Fibroblast of mammary gland (primary cell): ENCODE data around the gene ATP5PO.

ENCODE experiments used
- DNase-seq: peaks from one replicate; pipeline ENCODE4 v3.0.0-alpha.2; 2010; ENCODE audit warnings: low read depth
- H3K4me3 ChIP-seq: 2 replicates; pipeline ENCODE4 v1.5.1; 2011; ENCODE audit warnings: low read depth, mild to moderate bottlenecking, low read length, moderate library complexity; ENCODE audit not compliant: control insufficient read depth
- CTCF ChIP-seq: conservative IDR thresholded peaks from 2 replicates; pipeline ENCODE4 v1.5.1; 2011; ENCODE audit warnings: low read depth, low read length, inconsistent platforms; ENCODE audit not compliant: control insufficient read depth, insufficient read depth

ATP5PO gene

DNA sequence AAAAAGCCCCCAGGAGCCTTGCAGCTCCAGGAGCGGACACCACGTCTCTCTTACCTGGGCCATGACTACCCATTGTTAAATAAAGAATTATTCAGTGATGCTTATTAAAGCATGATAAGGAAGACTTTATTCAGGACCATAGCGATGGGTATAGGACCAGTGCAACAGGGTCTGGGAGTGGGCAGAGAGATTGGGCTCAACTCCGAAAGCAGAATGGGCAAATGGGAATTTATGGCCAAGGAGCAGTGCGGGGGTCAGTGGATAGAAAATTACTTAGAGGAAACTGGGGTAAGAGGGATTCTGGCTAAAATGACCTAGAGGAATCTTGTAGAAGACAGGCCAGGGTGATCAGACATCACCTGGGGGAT is 580 bp upstream of the ATP5PO start:
- no peak for TF ChIP-seq CTCF
- no peak for DNase-seq
- peak overlapping the region; percentile 99 for H3K4me3 ChIP-seq

- no peak overlapping the region for H3K4me3 ChIP-seq
- no peak for TF ChIP-seq CTCF
- no peak for DNase-seq
These were observed 1.4 kb downstream of the ATP5PO start for GRCh38 chr21:33914188-33914587.

DNA sequence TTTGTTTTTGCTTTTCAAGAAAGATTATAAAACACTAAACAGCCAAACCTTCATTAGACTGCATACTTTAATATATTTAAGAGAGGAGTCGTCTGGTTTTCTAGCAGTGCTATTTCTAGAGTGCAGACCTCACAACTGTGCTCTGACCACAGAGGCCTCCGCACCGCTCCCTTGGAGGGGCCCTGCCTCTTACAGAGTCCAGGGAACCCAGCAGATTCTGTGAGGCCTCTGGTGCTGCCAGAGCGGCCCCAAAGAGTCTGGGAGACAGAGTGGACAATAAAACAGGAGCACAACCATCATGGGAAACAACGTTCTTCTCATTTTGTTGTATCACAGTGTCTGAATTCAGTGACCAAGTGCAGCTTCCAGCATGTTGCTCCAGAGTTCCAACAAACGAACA is 5.8 kb downstream of the ATP5PO start:
- DNase-seq = no peak
- no peak for TF ChIP-seq CTCF
- H3K4me3 ChIP-seq = no peak overlapping the region

- DNase-seq = no peak
- H3K4me3 ChIP-seq = no peak overlapping the region
- no peak for TF ChIP-seq CTCF
These were observed 6.8 kb downstream of the ATP5PO start for GRCh38 chr21:33908760-33909159.

GRCh38 chr21:33904041-33904440 is 11.6 kb downstream of the ATP5PO start:
- DNase-seq = no peak
- no peak overlapping the region for H3K4me3 ChIP-seq
- TF ChIP-seq CTCF = no peak

- no peak for TF ChIP-seq CTCF
- no peak for DNase-seq
- no peak overlapping the region for H3K4me3 ChIP-seq
These were observed 13.3 kb downstream of the ATP5PO start for GRCh38 chr21:33902349-33902748.

- no peak overlapping the region for H3K4me3 ChIP-seq
- peak; percentile 79 for DNase-seq
- TF ChIP-seq CTCF = peak; percentile 69
These were observed 14.0 kb downstream of the ATP5PO start for GRCh38 chr21:33901412-33902288.
